ELF-1 (cell line): ENCODE results near the gene COX5B.
"Not testable (repeated sequence)": the region's sequence is repeated elsewhere in the genome, so short reads cannot be mapped to it uniquely, and the experiment has no call there.

Experiments used
- DNase-seq: peaks from one replicate; pipeline ENCODE4 v3.0.0-alpha.2; 2016; ENCODE audit warnings: low read depth, low spot score

Gene COX5B

GRCh38 chr2:97645695-97646629 lies at the start of gene COX5B:
COX5B (plus strand) TSS chr2:97646062; CDS start chr2:97646087, 25 bp downstream.
- DNase-seq, result peak; percentile 99

- not testable (repeated sequence) for DNase-seq
These were observed 49.7 kb upstream of the COX5B start for GRCh38 chr2:97596180-97596579.

- DNase-seq, result not testable (repeated sequence)
These were observed 44.3 kb upstream of the COX5B start for GRCh38 chr2:97601537-97601936.

GRCh38 chr2:97605109-97605508 lies 40.8 kb upstream of the COX5B start:
- not testable (repeated sequence) for DNase-seq

GRCh38 chr2:97605524-97606339 lies 40.1 kb upstream of the COX5B start:
- not testable (repeated sequence) for DNase-seq

- not testable (repeated sequence) for DNase-seq
These were observed 37.1 kb upstream of the COX5B start for GRCh38 chr2:97608745-97609144.

GRCh38 chr2:97611895-97612294 lies 34.0 kb upstream of the COX5B start:
- not testable (repeated sequence) for DNase-seq

- not testable (repeated sequence) for DNase-seq
These were observed 30.1 kb upstream of the COX5B start for GRCh38 chr2:97615746-97616145.

GRCh38 chr2:97617911-97618310 lies 28.0 kb upstream of the COX5B start:
- DNase-seq, result no peak

- not testable (repeated sequence) for DNase-seq
These were observed 26.7 kb upstream of the COX5B start for GRCh38 chr2:97618939-97619827.

- not testable (repeated sequence) for DNase-seq
These were observed 25.4 kb upstream of the COX5B start for GRCh38 chr2:97620492-97620891.

- not testable (repeated sequence) for DNase-seq
These were observed 22.9 kb upstream of the COX5B start for GRCh38 chr2:97622976-97623375.

GRCh38 chr2:97625354-97626048 lies 20.4 kb upstream of the COX5B start:
- DNase-seq, result not testable (repeated sequence)

- DNase-seq, result not testable (repeated sequence)
These were observed 19.8 kb upstream of the COX5B start for GRCh38 chr2:97626049-97626430.

- no peak for DNase-seq
These were observed 1.7 kb upstream of the COX5B start for GRCh38 chr2:97644023-97644717.

GRCh38 chr2:97645112-97645694 lies 659 bp upstream of the COX5B start:
- DNase-seq, result no peak

- DNase-seq, result no peak
These were observed 1.1 kb downstream of the COX5B start for GRCh38 chr2:97646977-97647376.

- no peak for DNase-seq
These were observed 5.3 kb downstream of the COX5B start for GRCh38 chr2:97651114-97651513.

GRCh38 chr2:97653473-97653872 lies 7.6 kb downstream of the COX5B start:
- no peak for DNase-seq

- no peak for DNase-seq
These were observed 8.0 kb downstream of the COX5B start for GRCh38 chr2:97653874-97654273.
